Aorta (tissue), 5 donors: Measurements from ENCODE around the gene SF3B3. TPM values are rescaled to one million over a fixed set of nuclear protein-coding genes. Genes with fewer than 3 reads are reported as not detected.
A peak's percentile ranks its signal among the peaks of the same experiment; 100 is the strongest.

ENCODE experiments used
- ATAC-seq: fragments of 200-7000 bp; cut with Tn5 transposase; one replicate; pipeline ENCODE4 v1.9.1; 2022; ENCODE audit warnings: moderate library complexity; ENCODE audit not compliant: low FRiP score
- DNase-seq, 2 donors: peaks; one replicate each; pipeline ENCODE4 v3.0.0-alpha.2; 2020
- H3K27ac ChIP-seq, 2 donors: one replicate each; pipeline ENCODE4 v1.5.1; 2013; ENCODE audit warnings: low read length in 2 of 2, mild to moderate bottlenecking in 2 of 2, moderate library complexity in 2 of 2, control low read depth in 1 of 2, inconsistent platforms in 1 of 2, low read depth in 1 of 2
- H3K27me3 ChIP-seq, 2 donors: one replicate each; pipeline ENCODE4 v1.6.1; 2013; ENCODE audit warnings: control low read depth in 1 of 2, low read length in 1 of 2, mild to moderate bottlenecking in 1 of 2, moderate library complexity in 1 of 2; ENCODE audit not compliant: insufficient read depth in 2 of 2, control insufficient read depth in 1 of 2
- H3K36me3 ChIP-seq, 2 donors: one replicate each; pipeline ENCODE4 v1.6.1; 2013; ENCODE audit warnings: control low read depth in 1 of 2, low read length in 1 of 2, mild to moderate bottlenecking in 1 of 2; ENCODE audit not compliant: insufficient read depth in 2 of 2, control insufficient read depth in 1 of 2
- H3K4me1 ChIP-seq, 2 donors: one replicate each; pipeline ENCODE4 v1.6.1; 2013; ENCODE audit warnings: low read length in 2 of 2, control low read depth in 1 of 2, mild to moderate bottlenecking in 1 of 2, moderate library complexity in 1 of 2; ENCODE audit not compliant: insufficient read depth in 2 of 2, control insufficient read depth in 1 of 2
- H3K4me3 ChIP-seq, 2 donors: one replicate each; pipeline ENCODE4 v1.5.1; 2013; ENCODE audit warnings: low read length in 2 of 2, control low read depth in 1 of 2, mild to moderate bottlenecking in 1 of 2
- H3K9me3 ChIP-seq: one replicate; pipeline ENCODE4 v1.6.1; 2013; ENCODE audit warnings: mild to moderate bottlenecking, low read length; ENCODE audit not compliant: control insufficient read depth
- WGBS, 2 donors: extraction: QIAGEN DNeasy Blood & Tissue Kit; methylation state at CpG; one replicate each; pipeline ENCODE4 v1.1.7; 2013; 5-methylcytosine and 5-hydroxymethylcytosine counted together
- intact Hi-C, 2 donors: fragments of 100-400 bp; cut with DNase I; formaldehyde crosslinking; loops; one replicate each; pipeline versions ENCODE4 v1.14.2 to v1.15.0; 2022
- polyA plus RNA-seq, 2 donors: library from polyadenylated mRNA; stranded (reverse); fragments of 200-250 nt; gene quantifications; one replicate each; pipeline ENCODE4 v1.2.3, GENCODE V29; 2013
- total RNA-seq, 2 donors: library from RNA; stranded (reverse); fragmentation: NEBNext Ultra II Directional; extraction: Animal tissue kit (Norgen Biotek cat#: 25700); gene quantifications; one replicate each; pipeline ENCODE4 v1.2.1, GENCODE V29; 2021
- donor health status: healthy with polysubstance abuse.
- donor health status: Bipolar disorder and iron deficiency.
- donor health status: DM: no; HTN: no; CAD: no.
- donor health status: DM: no; HTN: no; CAD: no.
- donor health status: DM: yes; HTN: yes; CAD: no.

The SF3B3 gene
- total and polyA plus RNA-seq, 4 donors, result 15.3 to 175 (median 96.0) TPM

DNA sequence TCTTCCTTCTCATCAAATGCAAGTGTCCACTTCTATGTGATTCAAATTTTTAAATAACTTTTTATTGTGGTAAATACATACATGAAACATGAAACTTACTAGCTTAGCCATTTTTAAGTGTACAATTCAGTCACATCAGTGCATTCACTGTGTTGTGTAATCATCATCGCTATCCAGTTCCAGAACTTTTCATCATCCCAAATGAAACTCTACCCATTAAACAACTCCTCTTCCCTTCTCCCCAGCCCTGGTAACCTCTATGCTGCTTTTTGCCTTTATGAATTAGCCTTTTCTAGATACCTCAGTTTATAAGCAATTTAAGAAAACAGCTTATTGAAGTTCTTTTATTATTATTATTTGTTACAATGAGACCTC, 81.7 kb downstream of the SF3B3 start:
- intact Hi-C loops, result no loop called here

GRCh38 chr16:70608521-70608920, 84.9 kb downstream of the SF3B3 start:
- DNase-seq (no peak), ATAC-seq (no peak)
- intact Hi-C loops, result no loop called here
- H3K4me3 ChIP-seq, result no peak overlapping the region
- no peaks in the 10 kb centered on the region for H3K4me1 ChIP-seq
- no peaks in the 10 kb centered on the region for H3K9me3 ChIP-seq
- H3K27ac ChIP-seq, result no peak overlapping the region
- H3K36me3 ChIP-seq, result no peaks in the 10 kb centered on the region
- WGBS, 2 donors, result 93 to 94% methylated on average over 7 of the region's 7 CpGs
- no peaks in the 10 kb centered on the region for H3K27me3 ChIP-seq

More for the DNA sequence above, 81.7 kb downstream of the SF3B3 start:
- no peak overlapping the region for H3K27ac ChIP-seq
- no peak for DNase-seq
- no peaks in the 10 kb centered on the region for H3K4me1 ChIP-seq
- H3K27me3 ChIP-seq, result no peaks in the 10 kb centered on the region
- H3K36me3 ChIP-seq, result no peaks in the 10 kb centered on the region
- WGBS, 2 donors, result 86 to 92% methylated on average over 1 of the region's 1 CpG
- H3K4me3 ChIP-seq, result no peak overlapping the region
- ATAC-seq, result no peak
- no peaks in the 10 kb centered on the region for H3K9me3 ChIP-seq

- peak; percentile 55 for ATAC-seq
- H3K9me3 ChIP-seq, result no peaks in the 10 kb centered on the region
- DNase-seq, result peak in 1 of 2 donors; percentile 58
- no peak overlapping the region for H3K27ac ChIP-seq
- no peaks in the 10 kb centered on the region for H3K36me3 ChIP-seq
- intact Hi-C loops, result no loop called here
- H3K4me1 ChIP-seq, result no peaks in the 10 kb centered on the region
- 59 to 61% methylated on average over 18 of the region's 18 CpGs for WGBS, 2 donors
- no peaks in the 10 kb centered on the region for H3K27me3 ChIP-seq
- H3K4me3 ChIP-seq, result no peak overlapping the region
Measured at GRCh38 chr16:70610273-70611223, 86.9 kb downstream of the SF3B3 start.

DNA sequence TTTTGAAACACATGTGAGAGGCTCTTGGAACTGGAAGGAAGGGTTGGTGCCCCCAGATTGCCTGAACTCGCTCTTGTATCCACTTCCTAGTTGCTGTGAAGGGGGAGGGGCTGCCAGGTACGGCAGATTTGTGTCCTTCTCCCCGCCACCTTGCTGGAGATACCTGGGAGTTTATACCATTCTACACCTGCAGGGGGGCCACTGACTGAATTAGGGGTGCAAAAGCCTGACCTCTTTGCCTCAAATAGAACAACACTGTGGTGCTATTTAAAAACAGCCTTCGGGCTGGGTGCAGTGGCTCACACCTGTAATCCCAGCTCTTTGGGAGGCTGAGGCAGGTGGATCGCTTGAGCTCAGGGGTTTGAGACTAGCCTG, 87.6 kb downstream of the SF3B3 start:
- 96 to 97% methylated on average over 5 of the region's 5 CpGs for WGBS, 2 donors
- Histone ChIP-seq H3K27me3 (no peaks in the 10 kb centered on the region), H3K4me1 (no peaks in the 10 kb centered on the region), H3K27ac (no peak overlapping the region), H3K4me3 (no peak overlapping the region), H3K9me3 (no peaks in the 10 kb centered on the region), H3K36me3 (no peaks in the 10 kb centered on the region)
- no peak for ATAC-seq
- DNase-seq, result no peak
- intact Hi-C loops, result no loop called here

- no peak overlapping the region for H3K4me3 ChIP-seq
- WGBS, 2 donors, result 94 to 97% methylated on average over 4 of the region's 4 CpGs
- no peak for DNase-seq
- H3K9me3 ChIP-seq, result no peaks in the 10 kb centered on the region
- no peaks in the 10 kb centered on the region for H3K27me3 ChIP-seq
- no peak for ATAC-seq
- H3K4me1 ChIP-seq, result no peaks in the 10 kb centered on the region
- no peak overlapping the region for H3K27ac ChIP-seq
- H3K36me3 ChIP-seq, result no peaks in the 10 kb centered on the region
- intact Hi-C loops, result no loop called here
Measured at GRCh38 chr16:70611785-70612303, 88.2 kb downstream of the SF3B3 start.

- no peaks in the 10 kb centered on the region for H3K36me3 ChIP-seq
- ATAC-seq, result no peak
- intact Hi-C loops, result no loop called here
Measured at GRCh38 chr16:70612931-70613330, 89.3 kb downstream of the SF3B3 start.

DNA sequence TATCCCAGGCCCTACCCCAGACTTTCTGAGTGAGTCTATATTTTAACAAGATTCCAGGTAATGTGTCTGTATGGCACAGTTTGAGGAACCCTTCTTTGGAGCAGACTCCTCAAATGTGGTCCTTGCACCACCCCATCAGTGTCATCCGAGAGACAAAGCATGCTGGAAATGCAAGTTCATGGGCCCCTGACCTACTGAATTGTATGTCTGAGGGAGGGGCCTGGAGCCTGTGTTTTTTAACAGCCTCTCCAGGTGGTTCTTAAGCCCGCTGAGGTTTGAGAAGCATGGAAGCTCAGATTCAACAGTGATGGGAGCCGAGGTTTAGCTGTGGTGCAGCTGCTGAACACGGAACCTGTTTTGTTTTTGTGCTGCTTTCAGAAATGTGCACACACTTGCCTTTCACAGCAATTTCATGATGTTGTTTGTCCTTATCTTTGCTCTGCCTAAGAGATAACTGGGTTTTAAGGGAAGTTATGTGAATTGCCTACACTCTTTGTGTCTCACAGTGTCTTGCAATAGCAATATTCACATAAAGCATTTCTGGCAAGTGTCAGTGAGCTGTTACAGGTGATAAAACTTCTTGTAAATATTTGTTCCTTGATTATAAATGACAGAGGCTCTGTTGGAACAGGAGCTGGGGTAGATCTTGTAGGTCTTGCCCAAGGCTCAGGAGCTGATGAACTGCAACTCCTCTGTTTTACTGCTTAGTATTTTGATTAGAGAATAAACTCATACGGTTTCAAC, 90.8 kb downstream of the SF3B3 start:
- H3K27me3 ChIP-seq, result no peaks in the 10 kb centered on the region
- H3K36me3 ChIP-seq, result no peaks in the 10 kb centered on the region
- no peaks in the 10 kb centered on the region for H3K4me1 ChIP-seq
- ATAC-seq, result no peak
- no peak overlapping the region for H3K27ac ChIP-seq
- DNase-seq, result no peak
- intact Hi-C loops, result no loop called here
- no peaks in the 10 kb centered on the region for H3K9me3 ChIP-seq
- no peak overlapping the region for H3K4me3 ChIP-seq
- 80 to 84% methylated on average over 5 of the region's 5 CpGs for WGBS, 2 donors

More at GRCh38 chr16:70612931-70613330, 89.3 kb downstream of the SF3B3 start:
- WGBS, 2 donors, result 94 to 95% methylated on average over 8 of the region's 8 CpGs
- Histone ChIP-seq H3K4me1 (no peaks in the 10 kb centered on the region), H3K9me3 (no peaks in the 10 kb centered on the region), H3K4me3 (no peak overlapping the region), H3K27ac (no peak overlapping the region), H3K27me3 (no peaks in the 10 kb centered on the region)
- no peak for DNase-seq

DNA sequence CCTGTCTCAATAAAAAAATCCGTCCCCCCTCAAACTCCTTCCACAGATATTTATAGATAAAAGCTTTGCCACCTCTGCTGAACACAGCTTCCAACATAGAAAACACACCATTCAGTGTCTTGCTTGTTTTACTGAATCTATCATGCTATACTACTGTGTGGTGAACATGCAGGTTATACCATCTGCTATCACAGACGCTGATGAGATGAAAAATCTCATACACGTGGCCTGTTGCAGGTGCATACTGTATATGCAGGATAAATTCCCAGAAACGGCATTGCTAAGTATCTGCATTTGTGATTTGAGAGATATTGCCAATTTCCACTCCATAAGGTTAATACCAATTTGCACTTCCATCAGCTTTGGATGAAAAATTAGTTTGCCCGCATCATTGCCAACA, 92.3 kb downstream of the SF3B3 start:
- no peaks in the 10 kb centered on the region for H3K27me3 ChIP-seq
- DNase-seq (no peak), ATAC-seq (no peak)
- WGBS, 2 donors, result 90 to 92% methylated on average over 5 of the region's 5 CpGs
- no peaks in the 10 kb centered on the region for H3K4me1 ChIP-seq
- H3K9me3 ChIP-seq, result no peaks in the 10 kb centered on the region
- H3K27ac ChIP-seq, result no peak overlapping the region
- no peak overlapping the region for H3K4me3 ChIP-seq
- H3K36me3 ChIP-seq, result no peaks in the 10 kb centered on the region
- intact Hi-C loops, result no loop called here
